ENCODE data around the gene INO80C.

Gene INO80C

DNA sequence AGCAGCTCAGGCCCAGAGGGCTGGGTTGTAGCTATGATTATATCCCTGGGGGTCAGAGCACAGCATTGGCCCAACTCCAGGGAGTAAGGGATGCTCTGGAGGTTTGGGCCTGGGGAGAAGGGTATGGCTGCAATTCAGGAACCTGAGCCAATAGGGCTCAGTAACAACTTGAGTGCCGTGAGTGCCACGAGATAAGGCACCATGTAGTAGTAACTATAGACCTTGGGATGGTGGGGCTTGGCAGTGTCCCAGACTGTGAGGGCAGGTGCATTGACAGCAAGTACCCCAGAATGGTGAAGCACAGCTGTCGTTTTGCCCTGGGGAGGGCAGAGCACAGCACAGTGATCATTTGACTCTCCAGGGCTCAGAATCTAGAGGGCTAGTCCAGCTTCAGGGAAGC lies 75.5 kb downstream of the INO80C start:
- H4K20me1 ChIP-seq (ENCODE audit: insufficient read depth, low read length), result no peaks in the 10 kb centered on the region
- no peak overlapping the region for H3K4me3 ChIP-seq (ENCODE audit: low read depth, low read length, poor library complexity, severe bottlenecking)
- H3K9ac ChIP-seq (ENCODE audit: low read length), result no peak overlapping the region
- H3K4me1 ChIP-seq (ENCODE audit: insufficient read depth, low read length, severe bottlenecking), result no peaks in the 10 kb centered on the region
- TF ChIP-seq CTCF (IDR thresholded peaks at IDR 0.05; ENCODE audit: low read length), result no peak
- H3K4me2 ChIP-seq (ENCODE audit: low read length), result no peak overlapping the region
- 0 out of 2 replicates have a peak, but pooled peaks cover 2% of the 10 kb centered on the region for H3K9me3 ChIP-seq (ENCODE audit: low read length)
- no peak overlapping the region for H2AFZ ChIP-seq (ENCODE audit: low read length)
- H3K9me2 ChIP-seq (ENCODE audit: low read depth, low read length), result no peaks in the 10 kb centered on the region
- H3K36me3 ChIP-seq (ENCODE audit: insufficient read depth, low read length), result no peaks in the 10 kb centered on the region
- H3K27ac ChIP-seq (ENCODE audit: low read depth, low read length, poor library complexity, severe bottlenecking), result no peak overlapping the region
- no peaks in the 10 kb centered on the region for H3K79me2 ChIP-seq (ENCODE audit: insufficient read depth, low read length)
- no peaks in the 10 kb centered on the region; the same call in 1 of the 2 replicates for H3K27me3 ChIP-seq (ENCODE audit: insufficient read depth, low read length)
- H3F3A ChIP-seq (ENCODE audit: insufficient read depth, low read length), result no peaks in the 10 kb centered on the region

DNA sequence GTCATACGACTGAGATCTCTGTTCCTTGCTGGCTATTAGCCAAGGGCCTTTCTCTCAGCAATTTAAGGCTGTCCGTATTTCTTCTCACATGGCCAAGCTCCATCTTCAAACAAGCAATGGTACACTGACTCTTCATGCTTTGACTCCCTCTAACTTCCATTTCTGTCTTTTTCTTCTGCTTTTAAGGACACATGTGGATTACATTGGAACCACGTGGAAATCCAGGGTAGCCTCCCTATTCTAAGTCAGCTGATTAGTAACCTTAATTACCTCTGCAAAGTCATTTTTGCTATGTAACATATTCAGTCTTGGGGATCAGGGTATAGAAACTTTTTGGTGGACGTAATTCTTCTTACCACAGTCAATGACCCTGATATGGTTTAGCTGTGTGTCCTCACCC lies 79.2 kb downstream of the INO80C start:
- TF ChIP-seq EZH2 (IDR thresholded peaks at IDR 0.05; ENCODE audit: borderline replicate concordance, low read length), result no peak
- no peaks in the 10 kb centered on the region for H3F3A ChIP-seq (ENCODE audit: insufficient read depth, low read length)
- no peaks in the 10 kb centered on the region for H3K9me2 ChIP-seq (ENCODE audit: low read depth, low read length)

More for the DNA sequence above, 79.2 kb downstream of the INO80C start:
- Histone ChIP-seq H3K79me2 (ENCODE audit: insufficient read depth, low read length) (no peaks in the 10 kb centered on the region), H4K20me1 (ENCODE audit: insufficient read depth, low read length) (no peaks in the 10 kb centered on the region), H3K9ac (ENCODE audit: low read length) (no peak overlapping the region), H3K27ac (ENCODE audit: low read depth, low read length, poor library complexity, severe bottlenecking) (no peak overlapping the region), H3K9me3 (ENCODE audit: low read length) (0 out of 2 replicates have a peak, but pooled peaks cover 4% of the 10 kb centered on the region), H3K36me3 (ENCODE audit: insufficient read depth, low read length) (no peaks in the 10 kb centered on the region), H3K4me2 (ENCODE audit: low read length) (no peak overlapping the region), H2AFZ (ENCODE audit: low read length) (no peak overlapping the region), H3K27me3 (ENCODE audit: insufficient read depth, low read length) (no peaks in the 10 kb centered on the region; the same call in 1 of the 2 replicates), H3K4me3 (ENCODE audit: low read depth, low read length, poor library complexity, severe bottlenecking) (no peak overlapping the region), H3K4me1 (ENCODE audit: insufficient read depth, low read length, severe bottlenecking) (no peaks in the 10 kb centered on the region)
